Mesenchymal stem cell (in vitro differentiated cells and primary cell): Measurements from ENCODE around the gene OR4S1.

Source experiments
- DNase-seq: peaks from one replicate; pipeline ENCODE4 v3.0.0-alpha.2; 2013
- H2AFZ ChIP-seq: one replicate; pipeline ENCODE4 v1.6.1; 2013; ENCODE audit warnings: low read depth, mild to moderate bottlenecking, control low read depth, inconsistent platforms, low read length, moderate library complexity
- H2AK5ac ChIP-seq: 2 replicates; pipeline ENCODE4 v1.6.1; 2013; ENCODE audit warnings: low read length, moderate library complexity, mild to moderate bottlenecking, inconsistent platforms; ENCODE audit not compliant: severe bottlenecking
- H2BK120ac ChIP-seq: one replicate; pipeline ENCODE4 v1.6.1; 2013; ENCODE audit warnings: low read depth, mild to moderate bottlenecking, inconsistent platforms, low read length, moderate library complexity
- H2BK12ac ChIP-seq, 2 experiments: one replicate each; pipeline ENCODE4 v1.6.1; 2013; ENCODE audit warnings: inconsistent platforms in 2 of 2, low read length in 2 of 2, mild to moderate bottlenecking in 2 of 2, moderate library complexity in 2 of 2, control low read depth in 1 of 2
- H2BK15ac ChIP-seq: one replicate; pipeline ENCODE4 v1.6.1; 2013; ENCODE audit warnings: mild to moderate bottlenecking, low read depth, inconsistent platforms; ENCODE audit not compliant: poor library complexity, severe bottlenecking
- H2BK5ac ChIP-seq: 2 replicates; pipeline ENCODE4 v1.6.1; 2013; ENCODE audit warnings: low read depth, mild to moderate bottlenecking, low read length, control low read depth, inconsistent platforms; ENCODE audit not compliant: poor library complexity, severe bottlenecking
- H3K14ac ChIP-seq, 2 experiments: one replicate each; pipeline ENCODE4 v1.6.1; 2013; ENCODE audit warnings: inconsistent platforms in 2 of 2, low read length in 2 of 2, control low read depth in 1 of 2, mild to moderate bottlenecking in 1 of 2, moderate library complexity in 1 of 2
- H3K18ac ChIP-seq, 2 experiments: one replicate each; pipeline ENCODE4 v1.6.1; 2013; ENCODE audit warnings: inconsistent platforms in 2 of 2, low read length in 2 of 2, control low read depth in 1 of 2, low read depth in 1 of 2, mild to moderate bottlenecking in 1 of 2
- H3K23ac ChIP-seq, 2 experiments: one replicate each; pipeline ENCODE4 v1.6.1; 2013; ENCODE audit warnings: inconsistent platforms in 2 of 2, low read length in 2 of 2, mild to moderate bottlenecking in 2 of 2, moderate library complexity in 2 of 2, control low read depth in 1 of 2
- H3K27ac ChIP-seq: 2 replicates; pipeline ENCODE4 v1.5.1; 2013; ENCODE audit warnings: mild to moderate bottlenecking, moderate library complexity, low read length, control low read depth, inconsistent platforms; ENCODE audit not compliant: poor library complexity, severe bottlenecking
- H3K27me3 ChIP-seq, 2 experiments: 2 replicates each; pipeline versions ENCODE4 v1.6.1 to v1.7.0; 2013; ENCODE audit warnings: low read length in 2 of 2, mild to moderate bottlenecking in 2 of 2, moderate library complexity in 2 of 2, control low read depth in 1 of 2, inconsistent platforms in 1 of 2; ENCODE audit not compliant: control insufficient read depth in 1 of 2, insufficient read depth in 1 of 2
- H3K36me3 ChIP-seq, 2 experiments: 2 replicates each; pipeline versions ENCODE4 v1.6.1 to v1.7.0; 2013; ENCODE audit warnings: low read length in 2 of 2, control low read depth in 1 of 2, inconsistent platforms in 1 of 2, low read depth in 1 of 2, mild to moderate bottlenecking in 1 of 2; ENCODE audit not compliant: insufficient read depth in 2 of 2, control insufficient read depth in 1 of 2
- H3K4ac ChIP-seq, 2 experiments: one replicate each; pipeline ENCODE4 v1.6.1; 2013; ENCODE audit warnings: inconsistent platforms in 2 of 2, low read length in 2 of 2, mild to moderate bottlenecking in 2 of 2, moderate library complexity in 2 of 2, control low read depth in 1 of 2, low read depth in 1 of 2
- H3K4me1 ChIP-seq: 2 replicates; pipeline ENCODE4 v1.6.1; 2013; ENCODE audit warnings: low read depth, low read length, control low read depth; ENCODE audit not compliant: control insufficient read depth, insufficient read depth
- H3K4me2 ChIP-seq: 2 replicates; pipeline ENCODE4 v1.6.1; 2013; ENCODE audit warnings: low read length, mild to moderate bottlenecking, inconsistent platforms; ENCODE audit not compliant: poor library complexity, severe bottlenecking
- H3K4me3 ChIP-seq, 2 experiments: 2 replicates each; pipeline versions ENCODE4 v1.5.1 to v1.7.0; 2013; ENCODE audit warnings: low read length in 2 of 2, mild to moderate bottlenecking in 2 of 2, control low read depth in 1 of 2, low read depth in 1 of 2; ENCODE audit not compliant: insufficient read depth in 1 of 2
- H3K79me1 ChIP-seq: replicated peaks from 2 replicates; pipeline ENCODE4 v1.6.1; 2013; ENCODE audit warnings: mild to moderate bottlenecking, control low read depth, low read length, inconsistent platforms; ENCODE audit not compliant: poor library complexity, severe bottlenecking
- H3K9ac ChIP-seq: 2 replicates; pipeline ENCODE4 v1.7.0; 2013; ENCODE audit warnings: mild to moderate bottlenecking, low read length, moderate library complexity
- H3K9me3 ChIP-seq: 2 replicates; pipeline ENCODE4 v1.7.0; 2013; ENCODE audit warnings: mild to moderate bottlenecking, low read length; ENCODE audit not compliant: control insufficient read depth
- H4K8ac ChIP-seq: one replicate; pipeline ENCODE4 v1.6.1; 2013; ENCODE audit warnings: inconsistent platforms, mild to moderate bottlenecking, low read length, moderate library complexity
- H4K91ac ChIP-seq: one replicate; pipeline ENCODE4 v1.6.1; 2013; ENCODE audit warnings: mild to moderate bottlenecking, low read length, inconsistent platforms
- WGBS: methylation state at CpG from one replicate; pipeline ENCODE4 v1.1.7; 2013; ENCODE audit warnings: mixed read lengths; 5-methylcytosine and 5-hydroxymethylcytosine counted together

OR4S1 gene

GRCh38 chr11:48354013-48354412, 48.0 kb downstream of the OR4S1 start:
- H2AFZ ChIP-seq = no peak overlapping the region
- H3K4ac ChIP-seq = no peak overlapping the region
- no peak overlapping the region for H3K4me3 ChIP-seq
- H3K79me1 ChIP-seq = no peaks in the 10 kb centered on the region
- H3K36me3 ChIP-seq = no peaks in the 10 kb centered on the region
- no peak overlapping the region for H3K14ac ChIP-seq
- H3K23ac ChIP-seq = no peak overlapping the region
- H4K8ac ChIP-seq = no peak overlapping the region
- no peak overlapping the region for H2BK5ac ChIP-seq
- no peak overlapping the region for H2BK120ac ChIP-seq
- DNase-seq = no peak
- no peak overlapping the region for H2BK15ac ChIP-seq
- H3K4me2 ChIP-seq = no peak overlapping the region
- no peak overlapping the region for H3K9ac ChIP-seq
- no peak overlapping the region for H3K27ac ChIP-seq
- no peak overlapping the region for H4K91ac ChIP-seq
- H3K27me3 ChIP-seq = no peaks in the 10 kb centered on the region
- 81% methylated on average over 3 of the region's 4 CpGs for WGBS
- peaks cover 2% of the 10 kb centered on the region for H3K9me3 ChIP-seq
- H2AK5ac ChIP-seq = no peak overlapping the region
- H3K4me1 ChIP-seq = no peaks in the 10 kb centered on the region
- no peak overlapping the region for H2BK12ac ChIP-seq
- no peak overlapping the region for H3K18ac ChIP-seq

- Histone ChIP-seq H3K18ac (no peak overlapping the region), H2BK120ac (no peak overlapping the region), H3K4me3 (no peak overlapping the region), H2BK5ac (no peak overlapping the region), H3K9me3 (peaks cover 2% of the 10 kb centered on the region), H3K4ac (no peak overlapping the region), H3K79me1 (no peaks in the 10 kb centered on the region), H3K36me3 (no peaks in the 10 kb centered on the region), H3K4me2 (no peak overlapping the region), H3K23ac (no peak overlapping the region), H2BK15ac (no peak overlapping the region), H2AFZ (no peak overlapping the region), H3K27me3 (no peaks in the 10 kb centered on the region), H3K9ac (no peak overlapping the region), H3K4me1 (no peaks in the 10 kb centered on the region), H4K91ac (no peak overlapping the region), H3K27ac (no peak overlapping the region), H2AK5ac (no peak overlapping the region), H3K14ac (no peak overlapping the region), H4K8ac (no peak overlapping the region), H2BK12ac (no peak overlapping the region)
- 91% methylated on average over 1 of the region's 1 CpG for WGBS
- DNase-seq = no peak
Observed at GRCh38 chr11:48354677-48355076, 48.7 kb downstream of the OR4S1 start.
